GM12878 (cell line): ENCODE results near the gene IPMK.

Source experiments
- ASH2L ChIP-seq: fragments of 300-600, 200-600 bp; sonication (generic); IDR thresholded peaks from 2 replicates; pipeline ENCODE4 v1.6.1; 2017; ENCODE audit warnings: low read depth, mild to moderate bottlenecking, borderline replicate concordance
- CREM ChIP-seq: IDR thresholded peaks from 2 replicates; pipeline ENCODE4 v1.6.1; 2014; ENCODE audit warnings: antibody characterized with exemption, low read depth
- EZH2 ChIP-seq: IDR thresholded peaks from 2 replicates; pipeline ENCODE4 v1.6.1; 2012; ENCODE audit warnings: low read depth, mild to moderate bottlenecking, control low read depth, inconsistent platforms, low read length, borderline replicate concordance; ENCODE audit not compliant: control insufficient read depth
- SIX5 ChIP-seq: IDR thresholded peaks from 2 replicates; pipeline ENCODE4 v1.6.1; 2011; ENCODE audit warnings: mild to moderate bottlenecking, low read depth, low read length, moderate library complexity; ENCODE audit not compliant: severe bottlenecking
- TF ChIP-seq, protein P1 (sequence below), 3 experiments: IDR thresholded peaks in 2 of 3; conservative IDR thresholded peaks in 1 of 3; 2 replicates each; pipeline ENCODE4 v1.5.1; 2011; ENCODE audit warnings: low read depth in 3 of 3, low read length in 3 of 3, mild to moderate bottlenecking in 3 of 3, control low read depth in 2 of 3, moderate library complexity in 2 of 3, inconsistent platforms in 1 of 3, mixed read lengths in 1 of 3; ENCODE audit not compliant: control insufficient read depth in 2 of 3, insufficient read depth in 1 of 3; ENCODE audit errors: extremely low read depth in 1 of 3

GRCh38 chr10:58254644-58255043, 13.1 kb downstream of the IPMK start:
- TF ChIP-seq SIX5 (no peak), EZH2 (no peak), CREM (no peak), ASH2L (no peak)
- TF ChIP-seq, protein P1, sequence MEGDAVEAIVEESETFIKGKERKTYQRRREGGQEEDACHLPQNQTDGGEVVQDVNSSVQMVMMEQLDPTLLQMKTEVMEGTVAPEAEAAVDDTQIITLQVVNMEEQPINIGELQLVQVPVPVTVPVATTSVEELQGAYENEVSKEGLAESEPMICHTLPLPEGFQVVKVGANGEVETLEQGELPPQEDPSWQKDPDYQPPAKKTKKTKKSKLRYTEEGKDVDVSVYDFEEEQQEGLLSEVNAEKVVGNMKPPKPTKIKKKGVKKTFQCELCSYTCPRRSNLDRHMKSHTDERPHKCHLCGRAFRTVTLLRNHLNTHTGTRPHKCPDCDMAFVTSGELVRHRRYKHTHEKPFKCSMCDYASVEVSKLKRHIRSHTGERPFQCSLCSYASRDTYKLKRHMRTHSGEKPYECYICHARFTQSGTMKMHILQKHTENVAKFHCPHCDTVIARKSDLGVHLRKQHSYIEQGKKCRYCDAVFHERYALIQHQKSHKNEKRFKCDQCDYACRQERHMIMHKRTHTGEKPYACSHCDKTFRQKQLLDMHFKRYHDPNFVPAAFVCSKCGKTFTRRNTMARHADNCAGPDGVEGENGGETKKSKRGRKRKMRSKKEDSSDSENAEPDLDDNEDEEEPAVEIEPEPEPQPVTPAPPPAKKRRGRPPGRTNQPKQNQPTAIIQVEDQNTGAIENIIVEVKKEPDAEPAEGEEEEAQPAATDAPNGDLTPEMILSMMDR (IDR thresholded peaks at IDR 0.05 in 2 of 3, conservative IDR thresholded peaks at IDR 0.05 in 1 of 3; ENCODE audit: control insufficient read depth in 2 of 3, extremely low read depth in 1 of 3, insufficient read depth in 1 of 3, low read depth in 3 of 3, low read length in 3 of 3): no peak
